Astrocyte of the spinal cord (primary cell): ENCODE data around the gene CUEDC1.

Experiments used
- DNase-seq: peaks from one replicate; pipeline ENCODE4 v3.0.0; 2011; ENCODE audit warnings: low read depth, low spot score
- H3K4me3 ChIP-seq: 2 replicates; pipeline ENCODE4 v1.5.1; 2011; ENCODE audit warnings: low read depth, mild to moderate bottlenecking, low read length, moderate library complexity
- in situ Hi-C: cut with HindIII; loops from 2 replicates; pipeline ENCODE4 v1.10.0; 2017; ENCODE audit warnings: low sequenced_read_pairs
- TF ChIP-seq, protein P1 (sequence below): IDR thresholded peaks from 2 replicates; pipeline ENCODE4 v1.5.1; 2012; ENCODE audit warnings: low read depth, mild to moderate bottlenecking, low read length, inconsistent platforms

CUEDC1 gene

DNA sequence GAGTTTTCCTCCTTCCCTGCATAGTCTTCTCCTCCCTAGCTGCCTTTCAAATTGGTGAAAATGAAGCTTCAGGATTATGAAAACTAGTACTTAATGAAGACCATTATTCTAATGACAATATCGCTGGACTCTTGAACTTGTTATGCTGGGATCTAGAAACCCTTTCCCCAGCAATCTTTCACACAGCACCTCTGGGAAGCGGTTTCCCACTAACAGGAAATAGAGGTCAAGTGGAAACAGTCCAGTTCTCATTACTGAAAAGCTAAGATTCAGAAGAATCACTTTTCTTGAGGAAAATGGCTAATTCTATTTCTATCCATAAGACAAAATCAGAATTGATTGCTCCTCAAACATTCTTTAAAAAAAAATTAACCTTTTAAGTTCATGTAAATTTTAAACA is 34.8 kb upstream of the CUEDC1 start:
- no peak for DNase-seq
- H3K4me3 ChIP-seq = no peak overlapping the region
- in situ Hi-C loops = no loop called here
- TF ChIP-seq, protein P1, sequence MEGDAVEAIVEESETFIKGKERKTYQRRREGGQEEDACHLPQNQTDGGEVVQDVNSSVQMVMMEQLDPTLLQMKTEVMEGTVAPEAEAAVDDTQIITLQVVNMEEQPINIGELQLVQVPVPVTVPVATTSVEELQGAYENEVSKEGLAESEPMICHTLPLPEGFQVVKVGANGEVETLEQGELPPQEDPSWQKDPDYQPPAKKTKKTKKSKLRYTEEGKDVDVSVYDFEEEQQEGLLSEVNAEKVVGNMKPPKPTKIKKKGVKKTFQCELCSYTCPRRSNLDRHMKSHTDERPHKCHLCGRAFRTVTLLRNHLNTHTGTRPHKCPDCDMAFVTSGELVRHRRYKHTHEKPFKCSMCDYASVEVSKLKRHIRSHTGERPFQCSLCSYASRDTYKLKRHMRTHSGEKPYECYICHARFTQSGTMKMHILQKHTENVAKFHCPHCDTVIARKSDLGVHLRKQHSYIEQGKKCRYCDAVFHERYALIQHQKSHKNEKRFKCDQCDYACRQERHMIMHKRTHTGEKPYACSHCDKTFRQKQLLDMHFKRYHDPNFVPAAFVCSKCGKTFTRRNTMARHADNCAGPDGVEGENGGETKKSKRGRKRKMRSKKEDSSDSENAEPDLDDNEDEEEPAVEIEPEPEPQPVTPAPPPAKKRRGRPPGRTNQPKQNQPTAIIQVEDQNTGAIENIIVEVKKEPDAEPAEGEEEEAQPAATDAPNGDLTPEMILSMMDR = no peak

DNA sequence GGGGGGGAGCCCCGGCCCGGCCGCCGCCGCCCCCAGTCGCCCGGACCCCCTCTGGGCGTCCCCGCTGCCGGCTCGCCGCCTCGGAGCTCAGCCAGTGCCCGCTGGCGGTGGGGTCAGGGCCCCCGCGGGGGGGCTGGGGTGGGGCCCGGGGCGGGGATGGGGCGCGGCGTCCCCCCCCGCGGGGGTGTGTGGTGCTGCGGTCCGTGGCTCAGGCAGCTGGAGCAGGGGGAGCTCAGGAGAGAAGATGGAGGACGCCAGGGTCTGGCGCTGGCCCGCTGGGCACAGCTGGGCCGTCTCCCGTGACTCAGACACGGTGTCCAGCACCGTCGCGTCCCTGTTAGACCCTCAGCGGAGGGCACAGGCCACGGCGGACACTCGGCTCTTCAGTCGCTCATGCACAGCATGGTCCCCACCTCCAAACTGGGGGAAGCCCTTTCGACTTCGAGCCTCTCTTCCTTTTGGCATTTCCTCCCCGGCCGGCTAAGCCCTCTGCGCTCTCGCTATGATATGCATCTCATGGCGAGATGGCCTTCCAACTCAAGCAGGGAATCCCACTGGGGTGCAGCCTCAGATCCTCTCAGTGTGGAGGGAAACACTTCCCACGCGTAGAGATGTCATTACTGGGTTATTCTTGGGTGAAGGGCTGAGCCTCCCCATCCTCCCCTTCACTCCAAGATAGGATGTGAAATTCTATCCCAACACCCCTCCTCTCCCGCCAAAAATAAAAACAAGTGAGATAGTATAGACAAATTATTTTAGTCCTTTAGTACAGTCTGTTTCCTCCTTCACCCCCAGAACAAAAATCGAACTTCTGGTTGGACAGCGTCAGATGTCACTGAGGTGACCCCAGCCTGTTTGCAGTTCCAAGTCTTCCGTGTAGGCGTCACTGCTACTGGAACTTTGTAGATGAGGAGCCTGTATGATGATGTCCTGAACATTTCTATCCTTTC is 33.4 kb upstream of the CUEDC1 start:
- H3K4me3 ChIP-seq = peak overlapping the region; percentile 84
- TF ChIP-seq, protein P1 = no peak
- in situ Hi-C loops = no loop called here
- DNase-seq = peak; percentile 74

- TF ChIP-seq, protein P1 = no peak
- peak; percentile 80 for DNase-seq
- in situ Hi-C loops = no loop called here
- H3K4me3 ChIP-seq = peak within 1 kb of the TSS; percentile 84
Observed at GRCh38 chr17:57987581-57988300, 32.5 kb upstream of the CUEDC1 start, which contains the start of gene VEZF1. Gene VEZF1, minus strand, starts transcription at chr17:57988254. Its CDS starts 143 bp downstream, at chr17:57988111.

DNA sequence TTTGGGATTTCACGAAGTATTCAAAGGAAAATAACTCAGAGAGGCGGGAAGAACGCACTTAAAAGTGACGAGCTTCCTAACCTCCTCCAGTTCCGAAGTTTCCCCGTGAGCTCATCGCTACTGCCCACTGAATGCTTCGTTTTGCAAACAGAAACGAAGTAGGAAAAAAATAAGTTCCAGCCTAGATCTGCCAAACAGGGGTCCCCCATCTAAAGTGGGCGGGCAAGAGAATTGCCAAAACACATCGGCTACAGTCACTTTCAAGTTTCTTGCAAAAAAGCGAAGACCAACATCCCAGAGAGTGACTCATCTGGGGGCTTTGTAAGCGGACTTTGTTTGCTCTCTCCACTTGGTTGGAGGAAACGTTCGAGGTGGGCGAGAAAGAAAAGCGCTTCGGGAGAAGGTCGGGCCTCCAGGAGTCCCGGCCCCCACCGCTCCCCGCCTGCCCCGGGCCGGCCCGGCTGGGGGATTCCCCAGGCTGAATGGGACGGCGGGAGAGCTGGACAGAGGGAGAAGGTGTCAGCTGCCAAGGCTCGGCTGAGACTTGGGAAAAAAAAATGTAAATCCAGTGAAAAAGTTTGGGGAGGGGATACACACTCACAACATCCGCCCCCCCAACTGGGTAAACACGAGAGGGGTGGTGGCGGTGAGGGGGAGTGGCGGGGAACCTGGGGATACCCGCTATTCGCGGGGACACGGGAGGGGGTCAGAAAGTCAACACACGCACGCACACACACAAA is 31.8 kb upstream of the CUEDC1 start:
- peak; percentile 86 for DNase-seq
- in situ Hi-C loops = no loop called here
- H3K4me3 ChIP-seq = peak overlapping the region; percentile 84
- TF ChIP-seq, protein P1 = no peak

- peak overlapping the region; percentile 26 for H3K4me3 ChIP-seq
- in situ Hi-C loops = no loop called here
- TF ChIP-seq, protein P1 = no peak
- peak; percentile 39 for DNase-seq
Observed at GRCh38 chr17:57985675-57985974, 30.4 kb upstream of the CUEDC1 start.

DNA sequence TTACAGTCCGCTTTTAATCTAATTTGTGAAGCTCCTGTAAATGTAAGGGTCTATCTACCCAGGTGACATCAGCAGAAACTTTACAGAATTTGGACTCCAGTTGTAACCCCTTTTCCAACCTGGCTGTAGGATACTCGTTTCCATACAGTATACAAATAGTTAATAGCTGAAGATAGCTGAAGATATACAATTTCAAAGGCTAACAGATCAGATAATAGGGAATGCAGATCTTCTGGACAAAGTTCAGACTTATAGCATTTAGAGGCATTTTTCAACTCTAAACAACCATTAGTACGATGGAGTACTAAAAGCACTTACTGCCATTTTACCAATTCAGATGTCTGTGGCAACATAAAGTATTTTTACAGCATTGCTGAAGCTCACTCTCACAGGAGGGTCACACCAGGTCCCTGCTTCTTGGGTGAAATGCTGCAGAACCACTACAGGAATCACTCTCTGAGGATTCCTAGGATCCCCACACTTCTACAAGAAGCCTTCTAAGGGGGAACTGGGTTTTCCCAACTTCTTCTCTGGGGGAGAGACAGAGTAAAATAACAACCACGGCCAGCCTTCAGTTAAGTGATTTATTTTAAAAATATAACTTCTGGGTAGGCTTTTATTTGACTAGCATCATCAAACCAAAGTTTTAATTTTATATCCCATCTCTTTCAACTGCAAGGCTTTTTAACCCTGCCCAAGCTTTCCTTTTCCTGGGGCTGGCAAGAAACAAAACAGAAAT is 29.9 kb upstream of the CUEDC1 start:
- TF ChIP-seq, protein P1 = no peak
- no peak for DNase-seq
- peak overlapping the region; percentile 1 for H3K4me3 ChIP-seq
- in situ Hi-C loops = no loop called here
